Gastrocnemius medialis (tissue), 4 donors: ENCODE results near the gene SENP8. TPM values are rescaled to one million over a fixed set of nuclear protein-coding genes. Genes with fewer than 3 reads are reported as not detected.

Experiments used
- ATAC-seq, 2 donors: fragments of 150-250 bp; one replicate each; pipeline ENCODE4 v1.9.1; 2016
- DNase-seq, 2 donors: peaks; one replicate each; pipeline ENCODE4 v3.0.0-alpha.2; 2019
- H3K27ac ChIP-seq, 4 donors: fragments of 200-600 bp; sonication (generic); 1 replicate in 1 of 4; 2 replicates in 3 of 4; pipeline ENCODE4 v1.5.1; 2016 to 2018; ENCODE audit warnings: mild to moderate bottlenecking in 2 of 4, moderate library complexity in 1 of 4
- H3K27me3 ChIP-seq, 3 donors: fragments of 200-600 bp; sonication (generic) in 2 of 3; 1 replicate in 1 of 3; 2 replicates in 2 of 3; pipeline versions ENCODE4 v1.5.1 to v1.6.0; 2016 to 2019; ENCODE audit warnings: mild to moderate bottlenecking in 1 of 3, moderate library complexity in 1 of 3
- H3K36me3 ChIP-seq, 2 donors: fragments of 200-600 bp; sonication (generic) in 1 of 2; one replicate each; pipeline ENCODE4 v1.5.1; 2017 to 2018
- H3K4me1 ChIP-seq, 2 donors: fragments of 200-600 bp; sonication (generic) in 1 of 2; one replicate each; pipeline ENCODE4 v1.5.1; 2016 to 2017; ENCODE audit warnings: mild to moderate bottlenecking in 2 of 2
- H3K4me3 ChIP-seq, 4 donors: fragments of 200-600 bp; sonication (generic) in 3 of 4; 1 replicate in 1 of 4; 2 replicates in 3 of 4; pipeline ENCODE4 v1.5.1; 2016 to 2019; ENCODE audit warnings: mild to moderate bottlenecking in 2 of 4
- H3K9me3 ChIP-seq, 3 donors: fragments of 200-600 bp; sonication (generic) in 2 of 3; 1 replicate in 1 of 3; 2 replicates in 2 of 3; pipeline ENCODE4 v1.5.1; 2016 to 2019
- CTCF ChIP-seq, 5 experiments: fragments of 450-650 bp in 3 of 5; fragments of 200-600 bp in 2 of 5; sonication (generic) in 2 of 5; IDR thresholded peaks in 4 of 5; conservative IDR thresholded peaks in 1 of 5; 1 replicate in 4 of 5; 2 replicates in 1 of 5; pipeline ENCODE4 v1.5.1; 2016 to 2019; ENCODE audit warnings: antibody characterized with exemption in 5 of 5, mild to moderate bottlenecking in 3 of 5, moderate library complexity in 3 of 5
- POLR2A ChIP-seq, 2 donors: fragments of 450-650 bp; IDR thresholded peaks; one replicate each; pipeline ENCODE4 v1.6.1; 2017; ENCODE audit warnings: antibody characterized with exemption in 2 of 2, mild to moderate bottlenecking in 2 of 2, moderate library complexity in 2 of 2
- in situ Hi-C, 4 donors: fragments of 200-750 bp; cut with MboI; loops; one replicate each; pipeline versions ENCODE4 v1.15.0 to v1.8.0; 2017; ENCODE audit warnings: low sequenced_read_pairs in 4 of 4
- intact Hi-C: fragments of 100-400 bp; cut with DNase I; formaldehyde crosslinking; loops from one replicate; pipeline ENCODE4 v1.15.1; 2023; ENCODE audit warnings: low total_unique reads
- total RNA-seq, 4 donors: library from RNA; depleted of rRNA; stranded (reverse); fragments of >200 nt; gene quantifications; one replicate each; pipeline versions ENCODE4 v1.1.0 to v1.2.3, GENCODE V29; 2016

The SENP8 gene
- total RNA-seq, 4 donors from 2014 or later = 1.0 to 3.6 (median 2.7) TPM

DNA sequence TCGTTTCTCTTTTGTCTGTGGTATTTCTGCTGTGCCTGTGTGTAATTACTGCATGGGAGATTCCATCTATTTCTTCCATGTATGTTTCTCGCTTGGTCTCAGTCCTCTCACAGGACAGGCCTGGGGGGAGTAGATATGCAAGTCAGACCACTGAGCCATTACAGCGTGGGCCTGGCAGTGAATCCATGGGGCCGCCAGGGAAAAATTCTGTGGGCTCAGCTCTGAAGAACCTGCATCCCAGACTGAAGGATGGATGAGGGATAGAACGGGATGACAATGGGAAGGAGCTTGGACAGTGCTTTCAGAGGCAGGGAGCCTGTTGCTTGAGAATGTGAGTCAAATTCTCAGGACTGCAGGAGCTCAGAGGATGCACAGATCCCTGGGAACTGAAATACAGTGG, 54.6 kb downstream of the SENP8 start:
- H3K27me3 ChIP-seq = no peaks in the 10 kb centered on the region
- intact Hi-C loops (no loop called here), in situ Hi-C loops (loop anchor here in 3 of 4 donors (25.0 kb wide), 5 partner anchors 260 to 710 kb away; no protein-coding TSS in a partner anchor)
- DNase-seq (no peak), ATAC-seq (no peak)
- H3K9me3 ChIP-seq = no peaks in the 10 kb centered on the region
- H3K36me3 ChIP-seq = no peaks in the 10 kb centered on the region
- no peak for TF ChIP-seq POLR2A (IDR thresholded peaks at IDR 0.05)
- TF ChIP-seq CTCF (IDR thresholded peaks at IDR 0.05 in 4 of 5, conservative IDR thresholded peaks at IDR 0.05 in 1 of 5) = no peak
- H3K4me3 ChIP-seq = no peak overlapping the region
- no peaks in the 10 kb centered on the region for H3K4me1 ChIP-seq
- no peak overlapping the region for H3K27ac ChIP-seq

GRCh38 chr15:72173401-72173800, 55.2 kb downstream of the SENP8 start:
- ATAC-seq = no peak

DNA sequence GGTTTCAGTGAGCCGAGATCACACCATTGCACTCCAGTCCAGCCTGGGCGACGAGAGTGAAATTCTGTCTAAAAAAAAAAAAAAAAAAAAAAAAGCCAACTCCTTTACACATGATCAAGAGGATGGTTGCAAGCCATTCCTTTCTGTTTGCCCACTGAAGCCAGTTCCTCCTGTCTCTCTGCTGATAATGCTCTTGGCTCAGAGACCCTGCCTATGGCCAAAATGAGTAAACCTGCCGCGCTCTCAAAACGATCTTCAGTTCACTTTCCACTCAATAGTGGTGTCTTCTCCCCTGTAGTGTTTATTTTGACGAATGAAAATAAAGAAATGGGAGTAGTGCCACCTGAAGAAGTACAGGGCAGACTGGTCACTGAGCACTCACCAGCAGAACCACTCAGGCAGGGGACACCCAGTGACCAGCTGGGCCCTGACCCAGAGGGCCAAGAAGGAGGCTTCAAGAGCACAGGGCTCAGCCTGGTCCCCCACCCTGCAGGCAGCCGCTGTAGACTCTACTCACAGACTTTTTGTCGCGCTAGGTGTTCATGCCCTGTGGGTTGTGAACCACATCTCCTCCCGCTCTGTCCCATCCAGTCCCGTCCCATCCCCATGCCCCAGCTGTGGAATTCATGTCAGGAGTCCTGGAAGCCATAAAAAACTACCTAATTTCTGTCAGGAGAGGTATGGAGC, 55.8 kb downstream of the SENP8 start:
- in situ Hi-C loops = loop anchor here in 3 of 4 donors (25.0 kb wide), 5 partner anchors 262 to 712 kb away; no protein-coding TSS in a partner anchor
- H3K4me1 ChIP-seq = no peaks in the 10 kb centered on the region
- H3K4me3 ChIP-seq = no peak overlapping the region
- H3K9me3 ChIP-seq = no peaks in the 10 kb centered on the region
- intact Hi-C loops = no loop called here
- ATAC-seq = no peak
- TF ChIP-seq CTCF (IDR thresholded peaks at IDR 0.05 in 4 of 5, conservative IDR thresholded peaks at IDR 0.05 in 1 of 5) (no peak), POLR2A (IDR thresholded peaks at IDR 0.05) (no peak)
- H3K27me3 ChIP-seq = no peaks in the 10 kb centered on the region
- no peak overlapping the region for H3K27ac ChIP-seq
- no peak for DNase-seq
- H3K36me3 ChIP-seq = no peaks in the 10 kb centered on the region

More at GRCh38 chr15:72173401-72173800, 55.2 kb downstream of the SENP8 start:
- TF ChIP-seq CTCF (IDR thresholded peaks at IDR 0.05 in 4 of 5, conservative IDR thresholded peaks at IDR 0.05 in 1 of 5) (no peak), POLR2A (IDR thresholded peaks at IDR 0.05) (no peak)
- in situ Hi-C loops = loop anchor here in 3 of 4 donors (25.0 kb wide), 5 partner anchors 261 to 711 kb away; no protein-coding TSS in a partner anchor
- Histone ChIP-seq H3K9me3 (no peaks in the 10 kb centered on the region), H3K36me3 (no peaks in the 10 kb centered on the region), H3K4me3 (no peak overlapping the region), H3K4me1 (no peaks in the 10 kb centered on the region), H3K27me3 (no peaks in the 10 kb centered on the region), H3K27ac (no peak overlapping the region)
- no peak for DNase-seq
- intact Hi-C loops = no loop called here

GRCh38 chr15:72174551-72175165, 56.5 kb downstream of the SENP8 start:
- Histone ChIP-seq H3K4me3 (no peak overlapping the region), H3K36me3 (no peaks in the 10 kb centered on the region), H3K9me3 (no peaks in the 10 kb centered on the region), H3K4me1 (no peaks in the 10 kb centered on the region), H3K27ac (no peak overlapping the region), H3K27me3 (no peaks in the 10 kb centered on the region)
- no peak for TF ChIP-seq POLR2A (IDR thresholded peaks at IDR 0.05)
- TF ChIP-seq CTCF (IDR thresholded peaks at IDR 0.05 in 4 of 5, conservative IDR thresholded peaks at IDR 0.05 in 1 of 5) = no peak
- no peak for DNase-seq
- in situ Hi-C loops = loop anchor here in 3 of 4 donors (25.0 kb wide), 5 partner anchors 262 to 712 kb away; no protein-coding TSS in a partner anchor
- intact Hi-C loops = no loop called here
- no peak for ATAC-seq
